Liver (tissue), 3 donors: ENCODE results near the gene ERFE.

Experiments used
- EGR1 ChIP-seq, 2 donors: IDR thresholded peaks; 2 replicates each; pipeline ENCODE4 v1.6.1; 2016 to 2018; ENCODE audit warnings: antibody characterized with exemption in 2 of 2, low read depth in 2 of 2
- GABPA ChIP-seq, 2 donors: IDR thresholded peaks in 1 of 2; conservative IDR thresholded peaks in 1 of 2; 2 replicates each; pipeline ENCODE4 v1.6.1; 2016; ENCODE audit warnings: antibody characterized with exemption in 2 of 2, mild to moderate bottlenecking in 1 of 2, moderate library complexity in 1 of 2
- HNF4G ChIP-seq: IDR thresholded peaks from 2 replicates; pipeline ENCODE4 v1.6.1; 2016; ENCODE audit warnings: antibody characterized with exemption
- JUND ChIP-seq, 2 donors: IDR thresholded peaks; 2 replicates each; pipeline ENCODE4 v1.6.1; 2016; ENCODE audit warnings: antibody characterized with exemption in 2 of 2
- NR2F2 ChIP-seq: IDR thresholded peaks from 2 replicates; pipeline ENCODE4 v1.6.1; 2016; ENCODE audit warnings: antibody characterized with exemption
- RAD21 ChIP-seq, 2 donors: IDR thresholded peaks; 2 replicates each; pipeline ENCODE4 v1.6.1; 2016; ENCODE audit warnings: antibody characterized with exemption in 2 of 2, mild to moderate bottlenecking in 2 of 2
- SP1 ChIP-seq: IDR thresholded peaks from 2 replicates; pipeline ENCODE4 v1.6.1; 2018; ENCODE audit warnings: antibody characterized with exemption, mild to moderate bottlenecking
- TAF1 ChIP-seq: conservative IDR thresholded peaks from 2 replicates; pipeline ENCODE4 v1.6.1; 2016; ENCODE audit warnings: antibody characterized with exemption, mild to moderate bottlenecking
- YY1 ChIP-seq: IDR thresholded peaks from 2 replicates; pipeline ENCODE4 v1.6.1; 2016; ENCODE audit warnings: antibody characterized with exemption, mild to moderate bottlenecking
- ZBTB33 ChIP-seq: IDR thresholded peaks from 2 replicates; pipeline ENCODE4 v1.6.1; 2016; ENCODE audit warnings: antibody characterized with exemption
- TF ChIP-seq, protein P1 (sequence below): fragments of 150-350 bp; IDR thresholded peaks from 2 replicates; pipeline ENCODE4 v1.5.1; 2017; ENCODE audit warnings: improper control_type of control experiment, low read depth, low read length; ENCODE audit not compliant: missing input control
- TF ChIP-seq, protein P2 (sequence below): IDR thresholded peaks from 2 replicates; pipeline ENCODE4 v1.6.1; 2016; ENCODE audit warnings: antibody characterized with exemption, mild to moderate bottlenecking
- TF ChIP-seq, protein P3 (sequence below): IDR thresholded peaks from 2 replicates; pipeline ENCODE4 v1.6.1; 2016; ENCODE audit warnings: antibody characterized with exemption
- donor health status: healthy.
- donor health status: healthy.

DNA sequence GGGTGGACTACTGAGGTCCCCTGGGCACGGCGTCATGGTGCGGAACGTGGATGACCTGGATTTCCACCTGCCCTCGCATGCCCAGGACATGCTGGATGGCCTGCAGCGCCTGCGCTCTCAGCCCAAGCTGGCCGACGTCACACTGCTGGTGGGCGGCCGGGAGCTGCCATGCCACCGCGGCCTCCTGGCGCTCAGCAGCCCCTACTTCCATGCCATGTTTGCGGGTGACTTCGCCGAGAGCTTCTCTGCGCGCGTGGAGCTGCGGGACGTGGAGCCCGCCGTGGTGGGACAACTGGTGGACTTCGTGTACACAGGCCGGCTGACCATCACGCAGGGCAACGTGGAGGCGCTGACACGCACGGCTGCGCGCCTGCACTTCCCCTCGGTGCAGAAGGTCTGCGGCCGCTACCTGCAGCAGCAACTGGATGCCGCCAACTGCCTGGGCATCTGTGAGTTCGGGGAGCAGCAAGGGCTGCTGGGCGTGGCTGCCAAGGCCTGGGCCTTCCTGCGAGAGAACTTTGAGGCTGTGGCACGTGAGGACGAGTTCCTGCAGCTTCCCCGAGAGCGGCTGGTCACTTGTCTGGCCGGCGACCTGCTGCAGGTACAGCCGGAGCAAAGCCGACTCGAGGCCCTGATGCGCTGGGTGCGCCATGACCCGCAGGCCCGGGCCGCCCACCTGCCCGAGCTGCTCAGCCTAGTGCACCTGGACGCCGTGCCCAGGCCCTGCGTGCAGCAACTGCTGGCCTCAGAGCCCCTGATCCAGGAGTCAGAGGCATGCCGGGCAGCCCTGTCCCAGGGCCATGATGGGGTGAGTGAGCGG is 17.8 kb upstream of the ERFE start:
- TF ChIP-seq TAF1, result no peak
- TF ChIP-seq, protein P1, sequence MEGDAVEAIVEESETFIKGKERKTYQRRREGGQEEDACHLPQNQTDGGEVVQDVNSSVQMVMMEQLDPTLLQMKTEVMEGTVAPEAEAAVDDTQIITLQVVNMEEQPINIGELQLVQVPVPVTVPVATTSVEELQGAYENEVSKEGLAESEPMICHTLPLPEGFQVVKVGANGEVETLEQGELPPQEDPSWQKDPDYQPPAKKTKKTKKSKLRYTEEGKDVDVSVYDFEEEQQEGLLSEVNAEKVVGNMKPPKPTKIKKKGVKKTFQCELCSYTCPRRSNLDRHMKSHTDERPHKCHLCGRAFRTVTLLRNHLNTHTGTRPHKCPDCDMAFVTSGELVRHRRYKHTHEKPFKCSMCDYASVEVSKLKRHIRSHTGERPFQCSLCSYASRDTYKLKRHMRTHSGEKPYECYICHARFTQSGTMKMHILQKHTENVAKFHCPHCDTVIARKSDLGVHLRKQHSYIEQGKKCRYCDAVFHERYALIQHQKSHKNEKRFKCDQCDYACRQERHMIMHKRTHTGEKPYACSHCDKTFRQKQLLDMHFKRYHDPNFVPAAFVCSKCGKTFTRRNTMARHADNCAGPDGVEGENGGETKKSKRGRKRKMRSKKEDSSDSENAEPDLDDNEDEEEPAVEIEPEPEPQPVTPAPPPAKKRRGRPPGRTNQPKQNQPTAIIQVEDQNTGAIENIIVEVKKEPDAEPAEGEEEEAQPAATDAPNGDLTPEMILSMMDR, result no peak
- no peak for TF ChIP-seq SP1
- no peak for TF ChIP-seq ZBTB33
- no peak for TF ChIP-seq RAD21 (IDR thresholded peaks at IDR 0.05)
- no peak for TF ChIP-seq NR2F2
- TF ChIP-seq GABPA (IDR thresholded peaks at IDR 0.05 in 1 of 2, conservative IDR thresholded peaks at IDR 0.05 in 1 of 2), result no peak
- TF ChIP-seq, protein P2, sequence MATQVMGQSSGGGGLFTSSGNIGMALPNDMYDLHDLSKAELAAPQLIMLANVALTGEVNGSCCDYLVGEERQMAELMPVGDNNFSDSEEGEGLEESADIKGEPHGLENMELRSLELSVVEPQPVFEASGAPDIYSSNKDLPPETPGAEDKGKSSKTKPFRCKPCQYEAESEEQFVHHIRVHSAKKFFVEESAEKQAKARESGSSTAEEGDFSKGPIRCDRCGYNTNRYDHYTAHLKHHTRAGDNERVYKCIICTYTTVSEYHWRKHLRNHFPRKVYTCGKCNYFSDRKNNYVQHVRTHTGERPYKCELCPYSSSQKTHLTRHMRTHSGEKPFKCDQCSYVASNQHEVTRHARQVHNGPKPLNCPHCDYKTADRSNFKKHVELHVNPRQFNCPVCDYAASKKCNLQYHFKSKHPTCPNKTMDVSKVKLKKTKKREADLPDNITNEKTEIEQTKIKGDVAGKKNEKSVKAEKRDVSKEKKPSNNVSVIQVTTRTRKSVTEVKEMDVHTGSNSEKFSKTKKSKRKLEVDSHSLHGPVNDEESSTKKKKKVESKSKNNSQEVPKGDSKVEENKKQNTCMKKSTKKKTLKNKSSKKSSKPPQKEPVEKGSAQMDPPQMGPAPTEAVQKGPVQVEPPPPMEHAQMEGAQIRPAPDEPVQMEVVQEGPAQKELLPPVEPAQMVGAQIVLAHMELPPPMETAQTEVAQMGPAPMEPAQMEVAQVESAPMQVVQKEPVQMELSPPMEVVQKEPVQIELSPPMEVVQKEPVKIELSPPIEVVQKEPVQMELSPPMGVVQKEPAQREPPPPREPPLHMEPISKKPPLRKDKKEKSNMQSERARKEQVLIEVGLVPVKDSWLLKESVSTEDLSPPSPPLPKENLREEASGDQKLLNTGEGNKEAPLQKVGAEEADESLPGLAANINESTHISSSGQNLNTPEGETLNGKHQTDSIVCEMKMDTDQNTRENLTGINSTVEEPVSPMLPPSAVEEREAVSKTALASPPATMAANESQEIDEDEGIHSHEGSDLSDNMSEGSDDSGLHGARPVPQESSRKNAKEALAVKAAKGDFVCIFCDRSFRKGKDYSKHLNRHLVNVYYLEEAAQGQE, result no peak
- no peak for TF ChIP-seq YY1
- no peak for TF ChIP-seq EGR1 (IDR thresholded peaks at IDR 0.05; ENCODE audit: low read depth in 2 of 2)
- TF ChIP-seq, protein P3, sequence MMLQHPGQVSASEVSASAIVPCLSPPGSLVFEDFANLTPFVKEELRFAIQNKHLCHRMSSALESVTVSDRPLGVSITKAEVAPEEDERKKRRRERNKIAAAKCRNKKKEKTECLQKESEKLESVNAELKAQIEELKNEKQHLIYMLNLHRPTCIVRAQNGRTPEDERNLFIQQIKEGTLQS, result no peak
- TF ChIP-seq HNF4G, result no peak
- TF ChIP-seq JUND (IDR thresholded peaks at IDR 0.05), result no peak
